ENCODE data around the gene APOA4.

APOA4 gene

GRCh38 chr11:116831790-116832349 lies 8.8 kb upstream of the APOA4 start:
- DNase-seq (ENCODE audit: low spot score) (no peak), FAIRE-seq (no peak)

- DNase-seq (ENCODE audit: low spot score) = no peak
- no peak for FAIRE-seq
Observed at GRCh38 chr11:116830184-116830912, 7.2 kb upstream of the APOA4 start.

GRCh38 chr11:116829525-116830183 lies 6.5 kb upstream of the APOA4 start, which contains the start of gene APOC3:
TSS of gene APOC3 (plus strand) at chr11:116829907. CDS start at chr11:116830583, 676 bp downstream.
- no peak for DNase-seq (ENCODE audit: low spot score)
- no peak for FAIRE-seq

GRCh38 chr11:116828632-116829524 lies 5.8 kb upstream of the APOA4 start:
- FAIRE-seq = no peak
- DNase-seq (ENCODE audit: low spot score) = no peak

GRCh38 chr11:116827461-116827860 lies 4.4 kb upstream of the APOA4 start:
- DNase-seq (ENCODE audit: low spot score) = no peak
- FAIRE-seq = no peak

GRCh38 chr11:116826751-116827431 lies 3.8 kb upstream of the APOA4 start:
- DNase-seq (ENCODE audit: low spot score) (no peak), FAIRE-seq (no peak)

GRCh38 chr11:116825854-116826750 lies 3.0 kb upstream of the APOA4 start:
- DNase-seq (ENCODE audit: low spot score) = no peak
- FAIRE-seq = no peak

GRCh38 chr11:116825434-116825833 lies 2.3 kb upstream of the APOA4 start:
- no peak for FAIRE-seq
- no peak for DNase-seq (ENCODE audit: low spot score)

GRCh38 chr11:116822575-116822974 lies 529 bp downstream of the APOA4 start:
- FAIRE-seq (no peak), DNase-seq (ENCODE audit: low spot score) (no peak)

GRCh38 chr11:116821050-116821918 lies 1.8 kb downstream of the APOA4 start:
- FAIRE-seq = no peak
- DNase-seq (ENCODE audit: low spot score) = no peak

- FAIRE-seq = no peak
- no peak for DNase-seq (ENCODE audit: low spot score)
Observed at GRCh38 chr11:116819049-116819448, 4.1 kb downstream of the APOA4 start.

GRCh38 chr11:116814502-116814901 lies 8.6 kb downstream of the APOA4 start:
- FAIRE-seq (no peak), DNase-seq (ENCODE audit: low spot score) (no peak)

GRCh38 chr11:116813781-116814471 lies 9.2 kb downstream of the APOA4 start:
- no peak for FAIRE-seq

GRCh38 chr11:116813170-116813569 lies 9.9 kb downstream of the APOA4 start:
- DNase-seq (ENCODE audit: low spot score) = no peak
- FAIRE-seq = no peak

More at GRCh38 chr11:116813781-116814471, 9.2 kb downstream of the APOA4 start:
- DNase-seq (ENCODE audit: low spot score) = no peak

- FAIRE-seq (no peak), DNase-seq (ENCODE audit: low spot score) (no peak)
Observed at GRCh38 chr11:116812109-116812508, 11.0 kb downstream of the APOA4 start.

GRCh38 chr11:116811194-116811593 lies 11.9 kb downstream of the APOA4 start:
- FAIRE-seq (no peak), DNase-seq (ENCODE audit: low spot score) (no peak)

- DNase-seq (ENCODE audit: low spot score) (no peak), FAIRE-seq (no peak)
Observed at GRCh38 chr11:116808262-116809175, 14.6 kb downstream of the APOA4 start.
